ENCODE results near the gene GPR78. TPM values are rescaled to one million over a fixed set of nuclear protein-coding genes. Genes with fewer than 3 reads are reported as not detected.
A peak's percentile ranks its signal among the peaks of the same experiment; 100 is the strongest.

Gene GPR78
- total and polyA plus RNA-seq, 2 of the 4 experiments (the other 2 are of a cell fraction) = under 0.01 to 0.10 TPM

- Histone ChIP-seq H3K4ac (ENCODE audit: low read depth, low read length) (no peak overlapping the region), H2BK5ac (ENCODE audit: low read depth, low read length, poor library complexity, severe bottlenecking) (no peak overlapping the region), H3K4me1 (ENCODE audit: control insufficient read depth, insufficient read depth, low read length) (peaks cover 8% of the 10 kb centered on the region; the same call in 1 of the 2 replicates), H2BK20ac (ENCODE audit: low read depth, low read length) (no peak overlapping the region), H2BK15ac (ENCODE audit: low read depth, low read length) (no peak overlapping the region), H3K27me3 (ENCODE audit: control insufficient read depth, insufficient read depth, low read length) (no peaks in the 10 kb centered on the region; the same call in 1 of the 2 replicates), H3K23ac (ENCODE audit: low read depth, low read length) (no peak overlapping the region), H4K8ac (ENCODE audit: low read depth in 2 of 2, low read length in 2 of 2) (no peak overlapping the region), H4K20me1 (ENCODE audit: insufficient read depth, low read length) (no peaks in the 10 kb centered on the region), H3K9ac (ENCODE audit: low read depth, low read length) (no peak overlapping the region), H3K4me2 (ENCODE audit: low read depth, low read length) (no peak overlapping the region), H4K91ac (ENCODE audit: insufficient read depth, low read depth, low read length) (no peak overlapping the region), H3K18ac (ENCODE audit: low read depth, low read length) (no peak overlapping the region), H2AK5ac (ENCODE audit: low read depth, low read length) (no peak overlapping the region), H3K27ac (ENCODE audit: insufficient read depth, low read length) (no peak overlapping the region), H3K9me3 (ENCODE audit: control insufficient read depth, insufficient read depth, low read length) (no peaks in the 10 kb centered on the region), H2AK9ac (replicated peaks; ENCODE audit: low read depth, low read length, poor library complexity) (no peak overlapping the region), H2AFZ (replicated peaks; ENCODE audit: low read length, poor library complexity) (peak overlapping the region; percentile 21), H3K4me3 (ENCODE audit: insufficient read depth, low read depth, low read length) (no peak overlapping the region), H4K5ac (ENCODE audit: low read depth, low read length) (no peak overlapping the region), H3K36me3 (ENCODE audit: control insufficient read depth, insufficient read depth, low read length) (no peaks in the 10 kb centered on the region), H2BK120ac (ENCODE audit: low read depth, low read length) (no peak overlapping the region), H3K14ac (replicated peaks; ENCODE audit: low read depth, low read length) (no peak overlapping the region), H3K56ac (ENCODE audit: extremely low read depth, insufficient read depth, low read length) (no peak overlapping the region), H3K79me1 (ENCODE audit: low read depth in 1 of 2, low read length in 2 of 2) (no peaks in the 10 kb centered on the region), H3K9me1 (ENCODE audit: insufficient read depth, low read length) (no peaks in the 10 kb centered on the region)
- dilution Hi-C loops (cut with HindIII; ENCODE audit: low sequenced_read_pairs, unreplicated experiment) (no loop called here), in situ Hi-C loops (cut with MboI; ENCODE audit: low sequenced_read_pairs) (no loop called here), intact Hi-C loops (cut with micrococcal nuclease) (no loop called here)
- BruUV-seq (replicated peaks) = no TSS peak
- TF ChIP-seq RCOR1 (IDR thresholded peaks at IDR 0.05; ENCODE audit: insufficient replicate concordance, low read length) = no peak
- TF ChIP-seq MAZ (IDR thresholded peaks at IDR 0.05; ENCODE audit: borderline replicate concordance, low read depth, low read length) = no peak
- TF ChIP-seq USF2 (IDR thresholded peaks at IDR 0.05; ENCODE audit: low read depth, low read length) = no peak
- no peak for TF ChIP-seq MXI1 (IDR thresholded peaks at IDR 0.05; ENCODE audit: borderline replicate concordance, low read depth, low read length)
- TF ChIP-seq SMC3 (IDR thresholded peaks at IDR 0.05; ENCODE audit: low read depth, low read length) = no peak
- no peak for TF ChIP-seq MAFK (IDR thresholded peaks at IDR 0.05; ENCODE audit: low read depth, low read length)
- no peak for TF ChIP-seq RFX5 (IDR thresholded peaks at IDR 0.05; ENCODE audit: low read depth, low read length)
- TF ChIP-seq BHLHE40 (IDR thresholded peaks at IDR 0.05; ENCODE audit: low read depth, low read length) = no peak
- TF ChIP-seq RAD21 (IDR thresholded peaks at IDR 0.05; ENCODE audit: low read length) = no peak
- TF ChIP-seq ELK1 (IDR thresholded peaks at IDR 0.05; ENCODE audit: borderline replicate concordance, low read depth, low read length) = no peak
- TF ChIP-seq POLR2A (IDR thresholded peaks at IDR 0.05; ENCODE audit: low read depth, low read length) = no peak
- no peak for TF ChIP-seq NFE2L2 (IDR thresholded peaks at IDR 0.05; ENCODE audit: low read depth, low read length)
- no peak for TF ChIP-seq FOS (IDR thresholded peaks at IDR 0.05; ENCODE audit: low read depth, low read length)
- CTCF ChIA-PET = no interaction called here
- DNase-seq = no peak
- POLR2A ChIA-PET (ENCODE audit: unreplicated experiment) = no interaction called here
- no peak for ATAC-seq (ENCODE audit: low read depth)
- 100% methylated on average over 7 of the region's 12 CpGs; no CpG with 5 or more reads in 1 of the 2 experiments for WGBS, 2 experiments (ENCODE audit: extremely low coverage in 2 of 2, insufficient read length in 1 of 2)
Observed at GRCh38 chr4:8538076-8538702, 42.0 kb upstream of the GPR78 start.

All from IMR-90 (cell line).